Thyroid gland (tissue), 4 donors: ENCODE results near the gene CFI. TPM values are rescaled to one million over a fixed set of nuclear protein-coding genes. Genes with fewer than 3 reads are reported as not detected.

ENCODE experiments used
- DNase-seq, 2 donors: peaks; one replicate each; pipeline ENCODE4 v3.0.0-alpha.2; 2019
- H3K27ac ChIP-seq, 3 donors: fragments of 200-600 bp; sonication (generic); 1 replicate in 2 of 3; 2 replicates in 1 of 3; pipeline ENCODE4 v1.5.1; 2016 to 2019; ENCODE audit warnings: mild to moderate bottlenecking in 1 of 3, moderate library complexity in 1 of 3
- H3K27me3 ChIP-seq: fragments of 200-600 bp; sonication (generic); one replicate; pipeline ENCODE4 v1.5.1; 2019
- H3K36me3 ChIP-seq, 2 donors: fragments of 200-600 bp; sonication (generic); one replicate each; pipeline ENCODE4 v1.5.1; 2016 to 2019
- H3K4me1 ChIP-seq, 2 donors: fragments of 200-600 bp; sonication (generic); one replicate each; pipeline ENCODE4 v1.5.1; 2017 to 2019
- H3K4me3 ChIP-seq, 3 donors: fragments of 200-600 bp; sonication (generic); replicated peaks in 1 of 3; 1 replicate in 2 of 3; 2 replicates in 1 of 3; pipeline ENCODE4 v1.5.1; 2016; ENCODE audit warnings: mild to moderate bottlenecking in 1 of 3
- H3K9me3 ChIP-seq: fragments of 200-600 bp; sonication (generic); one replicate; pipeline ENCODE4 v1.5.1; 2017
- CTCF ChIP-seq, 6 experiments: fragments of 200-600 bp in 3 of 6; fragments of 450-650 bp in 3 of 6; sonication (generic) in 3 of 6; IDR thresholded peaks; one replicate each; pipeline ENCODE4 v1.5.1; 2016 to 2019; ENCODE audit warnings: antibody characterized with exemption in 6 of 6, mild to moderate bottlenecking in 2 of 6, inconsistent platforms in 1 of 6, moderate library complexity in 1 of 6
- POLR2A ChIP-seq, 2 donors: fragments of 450-650 bp; IDR thresholded peaks; one replicate each; pipeline ENCODE4 v1.6.1; 2017; ENCODE audit warnings: antibody characterized with exemption in 2 of 2, mild to moderate bottlenecking in 2 of 2, moderate library complexity in 1 of 2
- WGBS, 2 donors: methylation state at CpG; one replicate each; pipeline ENCODE4 v1.1.5; 2017; 5-methylcytosine and 5-hydroxymethylcytosine counted together
- intact Hi-C: fragments of 100-400 bp; cut with DNase I; formaldehyde crosslinking; loops from one replicate; pipeline ENCODE4 v1.15.1; 2023
- total RNA-seq, 4 donors: library from RNA; depleted of rRNA; stranded (reverse); fragments of >200 nt; gene quantifications; one replicate each; pipeline ENCODE4 v1.2.3, GENCODE V29; 2016

The CFI gene
- total RNA-seq, 4 donors from 2014 or later, result 21.2 to 58.5 (median 28.3) TPM

- Histone ChIP-seq H3K27me3 (no peaks in the 10 kb centered on the region), H3K4me1 (no peaks in the 10 kb centered on the region), H3K4me3 (no peak overlapping the region), H3K36me3 (peaks cover 3 to 12% of the 10 kb centered on the region in 2 donors), H3K9me3 (no peaks in the 10 kb centered on the region), H3K27ac (no peak overlapping the region)
- intact Hi-C loops, result no loop called here
- TF ChIP-seq POLR2A (IDR thresholded peaks at IDR 0.05), result no peak
- TF ChIP-seq CTCF (IDR thresholded peaks at IDR 0.05), result no peak
- no peak for DNase-seq
- WGBS, 2 donors, result 95 to 98% methylated on average over 4 of the region's 4 CpGs
Measured at GRCh38 chr4:109719604-109720003, 82.2 kb downstream of the CFI start.

- 92 to 100% methylated on average over 1 of the region's 1 CpG for WGBS, 2 donors
- intact Hi-C loops, result no loop called here
- no peak overlapping the region for H3K27ac ChIP-seq
- peaks cover 8 to 13% of the 10 kb centered on the region in 2 donors for H3K36me3 ChIP-seq
- TF ChIP-seq CTCF (IDR thresholded peaks at IDR 0.05) (no peak), POLR2A (IDR thresholded peaks at IDR 0.05) (no peak)
- DNase-seq, result no peak
- no peaks in the 10 kb centered on the region for H3K4me1 ChIP-seq
- no peaks in the 10 kb centered on the region for H3K9me3 ChIP-seq
- H3K27me3 ChIP-seq, result no peaks in the 10 kb centered on the region
- no peak overlapping the region for H3K4me3 ChIP-seq
Measured at GRCh38 chr4:109718759-109719158, 83.0 kb downstream of the CFI start.

GRCh38 chr4:109713500-109713899, 88.3 kb downstream of the CFI start:
- H3K9me3 ChIP-seq, result no peaks in the 10 kb centered on the region
- WGBS, 2 donors, result 97% methylated on average over 3 of the region's 3 CpGs
- no peak for DNase-seq
- H3K4me3 ChIP-seq, result no peak overlapping the region
- no peaks in the 10 kb centered on the region for H3K4me1 ChIP-seq
- H3K36me3 ChIP-seq, result peaks cover 15 to 26% of the 10 kb centered on the region in 2 donors
- no peak overlapping the region for H3K27ac ChIP-seq
- intact Hi-C loops, result no loop called here
- no peaks in the 10 kb centered on the region for H3K27me3 ChIP-seq
- no peak for TF ChIP-seq CTCF (IDR thresholded peaks at IDR 0.05)
- no peak for TF ChIP-seq POLR2A (IDR thresholded peaks at IDR 0.05)

GRCh38 chr4:109708990-109709389, 92.8 kb downstream of the CFI start:
- Histone ChIP-seq H3K36me3 (peaks cover 9 to 14% of the 10 kb centered on the region in 2 donors), H3K4me1 (peaks cover 4 to 5% of the 10 kb centered on the region in 2 donors), H3K27me3 (no peaks in the 10 kb centered on the region), H3K9me3 (no peaks in the 10 kb centered on the region), H3K4me3 (no peak overlapping the region), H3K27ac (no peak overlapping the region)
- TF ChIP-seq POLR2A (IDR thresholded peaks at IDR 0.05) (no peak), CTCF (IDR thresholded peaks at IDR 0.05) (no peak)
- WGBS, 2 donors, result 94 to 97% methylated on average over 1 of the region's 1 CpG
- no peak for DNase-seq
- intact Hi-C loops, result loop anchor here (10.0 kb wide), 2 partner anchors 106 to 274 kb away; partner anchors contain the start of genes GAR1 and SEC24B

GRCh38 chr4:109708435-109708834, 93.4 kb downstream of the CFI start:
- WGBS, 2 donors, result 69 to 76% methylated on average over 2 of the region's 2 CpGs
- no peaks in the 10 kb centered on the region for H3K9me3 ChIP-seq
- no peak for DNase-seq
- H3K4me3 ChIP-seq, result no peak overlapping the region
- no peak for TF ChIP-seq CTCF (IDR thresholded peaks at IDR 0.05)
- no peak for TF ChIP-seq POLR2A (IDR thresholded peaks at IDR 0.05)
- intact Hi-C loops, result loop anchor here (10.0 kb wide), 2 partner anchors 106 to 274 kb away; partner anchors contain the start of genes GAR1 and SEC24B
- H3K27ac ChIP-seq, result no peak overlapping the region
- no peaks in the 10 kb centered on the region for H3K27me3 ChIP-seq
- H3K4me1 ChIP-seq, result peaks cover 5% of the 10 kb centered on the region in 2 donors
- H3K36me3 ChIP-seq, result peaks cover 3 to 10% of the 10 kb centered on the region in 2 donors
